Trophoblast cell (in vitro differentiated cells and primary cell): Measurements from ENCODE around the gene CACNA2D3.

Experiments
- DNase-seq, 2 donors: peaks; one replicate each; pipeline ENCODE4 v3.0.0-alpha.2; 2016
- H2AFZ ChIP-seq: 2 replicates; pipeline ENCODE4 v1.6.1; 2013; ENCODE audit warnings: low read length, moderate library complexity, mild to moderate bottlenecking; ENCODE audit not compliant: insufficient read depth, poor library complexity
- H2AK5ac ChIP-seq: 2 replicates; pipeline ENCODE4 v1.6.1; 2013; ENCODE audit warnings: mild to moderate bottlenecking, low read length
- H2BK120ac ChIP-seq: 2 replicates; pipeline ENCODE4 v1.6.1; 2013; ENCODE audit warnings: low read length, mild to moderate bottlenecking, moderate library complexity; ENCODE audit not compliant: insufficient read depth, poor library complexity
- H2BK12ac ChIP-seq: 2 replicates; pipeline ENCODE4 v1.6.1; 2013; ENCODE audit warnings: mild to moderate bottlenecking, low read length, moderate library complexity
- H2BK5ac ChIP-seq: 2 replicates; pipeline ENCODE4 v1.6.1; 2013; ENCODE audit warnings: low read length, low read depth, moderate library complexity, mild to moderate bottlenecking; ENCODE audit not compliant: poor library complexity
- H3K14ac ChIP-seq: 2 replicates; pipeline ENCODE4 v1.6.1; 2013; ENCODE audit warnings: mild to moderate bottlenecking, low read length
- H3K18ac ChIP-seq: 2 replicates; pipeline ENCODE4 v1.6.1; 2013; ENCODE audit warnings: mild to moderate bottlenecking, low read length
- H3K23ac ChIP-seq: 2 replicates; pipeline ENCODE4 v1.6.1; 2013; ENCODE audit warnings: low read length
- H3K27ac ChIP-seq: 2 replicates; pipeline ENCODE4 v1.5.1; 2013; ENCODE audit warnings: low read depth, mild to moderate bottlenecking, inconsistent platforms, low read length, moderate library complexity
- H3K27me3 ChIP-seq: 2 replicates; pipeline ENCODE4 v1.6.1; 2013; ENCODE audit warnings: inconsistent platforms, mild to moderate bottlenecking, low read length, moderate library complexity; ENCODE audit not compliant: insufficient read depth
- H3K36me3 ChIP-seq, 2 experiments: 1 replicate in 1 of 2; 2 replicates in 1 of 2; pipeline ENCODE4 v1.6.1; 2013; ENCODE audit warnings: low read length in 2 of 2, mild to moderate bottlenecking in 2 of 2, moderate library complexity in 1 of 2; ENCODE audit not compliant: insufficient read depth in 2 of 2, control insufficient read depth in 1 of 2
- H3K4ac ChIP-seq: 2 replicates; pipeline ENCODE4 v1.6.1; 2013; ENCODE audit warnings: low read depth, mild to moderate bottlenecking, low read length, moderate library complexity
- H3K4me1 ChIP-seq, 2 experiments: 1 replicate in 1 of 2; 2 replicates in 1 of 2; pipeline ENCODE4 v1.6.1; 2013; ENCODE audit warnings: low read length in 2 of 2, mild to moderate bottlenecking in 2 of 2, moderate library complexity in 1 of 2; ENCODE audit not compliant: insufficient read depth in 2 of 2, control insufficient read depth in 1 of 2
- H3K4me2 ChIP-seq: 2 replicates; pipeline ENCODE4 v1.6.1; 2013; ENCODE audit warnings: inconsistent platforms, mild to moderate bottlenecking, low read length, moderate library complexity
- H3K4me3 ChIP-seq: 2 replicates; pipeline ENCODE4 v1.5.1; 2013; ENCODE audit warnings: mild to moderate bottlenecking, low read depth, low read length, inconsistent platforms
- H3K79me1 ChIP-seq: one replicate; pipeline ENCODE4 v1.6.1; 2013; ENCODE audit warnings: low read length
- H3K79me2 ChIP-seq: 2 replicates; pipeline ENCODE4 v1.6.1; 2013; ENCODE audit warnings: low read length, mild to moderate bottlenecking; ENCODE audit not compliant: control insufficient read depth, insufficient read depth, poor library complexity
- H3K9ac ChIP-seq: 2 replicates; pipeline ENCODE4 v1.6.1; 2013; ENCODE audit warnings: mild to moderate bottlenecking, low read length
- H3K9me3 ChIP-seq: 2 replicates; pipeline ENCODE4 v1.6.1; 2013; ENCODE audit warnings: low read depth, mild to moderate bottlenecking, control low read depth, inconsistent platforms, low read length; ENCODE audit not compliant: insufficient read depth
- H4K12ac ChIP-seq: 2 replicates; pipeline ENCODE4 v1.6.1; 2013; ENCODE audit warnings: low read depth, mild to moderate bottlenecking, low read length, moderate library complexity
- H4K8ac ChIP-seq: 2 replicates; pipeline ENCODE4 v1.6.1; 2013; ENCODE audit warnings: low read depth, mild to moderate bottlenecking, low read length, moderate library complexity
- H4K91ac ChIP-seq: one replicate; pipeline ENCODE4 v1.6.1; 2013; ENCODE audit warnings: low read depth, mild to moderate bottlenecking, low read length, moderate library complexity
- WGBS: extraction: QIAGEN DNeasy Blood & Tissue Kit; methylation state at CpG from one replicate; pipeline ENCODE4 v1.1.7; 2013; ENCODE audit warnings: missing lambda C conversion rate; ENCODE audit not compliant: insufficient read length, insufficient coverage; ENCODE audit errors: extremely low coverage; 5-methylcytosine and 5-hydroxymethylcytosine counted together

CACNA2D3 gene

GRCh38 chr3:54892168-54892567 lies 769.8 kb downstream of the CACNA2D3 start:
- no peak for DNase-seq
- Histone ChIP-seq H4K91ac (peak overlapping the region; percentile 90), H3K36me3 (no peaks in the 10 kb centered on the region), H3K18ac (no peak overlapping the region), H2BK5ac (peak overlapping the region; percentile 42), H4K12ac (no peak overlapping the region), H3K4ac (no peak overlapping the region), H3K9me3 (no peaks in the 10 kb centered on the region), H3K4me2 (no peak overlapping the region), H3K14ac (peak overlapping the region; percentile 62), H2AFZ (no peak overlapping the region), H3K4me1 (peaks cover 14 to 26% of the 10 kb centered on the region in 2 experiments), H2AK5ac (peak overlapping the region; percentile 34), H3K23ac (no peak overlapping the region), H3K79me2 (no peaks in the 10 kb centered on the region), H3K79me1 (peaks cover 26% of the 10 kb centered on the region), H3K27ac (peak overlapping the region; percentile 70), H2BK12ac (peak overlapping the region; percentile 76), H3K27me3 (no peaks in the 10 kb centered on the region), H3K9ac (no peak overlapping the region), H4K8ac (peak overlapping the region; percentile 41), H3K4me3 (no peak overlapping the region), H2BK120ac (peak overlapping the region; percentile 65)
- no CpG with 5 or more reads among the region's 2 CpGs for WGBS

GRCh38 chr3:54895613-54896012 lies 773.3 kb downstream of the CACNA2D3 start:
- Histone ChIP-seq H3K4me3 (no peak overlapping the region), H3K4me2 (no peak overlapping the region), H2BK12ac (peak overlapping the region; percentile 66), H3K79me2 (peaks cover 2% of the 10 kb centered on the region), H3K18ac (no peak overlapping the region), H3K36me3 (no peaks in the 10 kb centered on the region), H3K23ac (no peak overlapping the region), H3K27me3 (no peaks in the 10 kb centered on the region), H3K79me1 (peaks cover 24% of the 10 kb centered on the region), H3K4ac (no peak overlapping the region), H4K91ac (peak overlapping the region; percentile 65), H2BK5ac (no peak overlapping the region), H3K27ac (no peak overlapping the region), H2AFZ (no peak overlapping the region), H4K12ac (no peak overlapping the region), H3K4me1 (peaks cover 9 to 22% of the 10 kb centered on the region in 2 experiments), H2AK5ac (no peak overlapping the region), H2BK120ac (peak overlapping the region; percentile 62), H3K14ac (no peak overlapping the region), H3K9me3 (no peaks in the 10 kb centered on the region), H4K8ac (no peak overlapping the region), H3K9ac (no peak overlapping the region)
- no CpG with 5 or more reads among the region's 4 CpGs for WGBS
- DNase-seq: no peak

- Histone ChIP-seq H3K4me1 (peaks cover 13 to 19% of the 10 kb centered on the region in 2 experiments), H3K27me3 (no peaks in the 10 kb centered on the region), H4K91ac (no peak overlapping the region), H3K9me3 (no peaks in the 10 kb centered on the region), H3K18ac (no peak overlapping the region), H3K4ac (no peak overlapping the region), H3K36me3 (no peaks in the 10 kb centered on the region), H3K27ac (no peak overlapping the region), H3K79me1 (peaks cover 25% of the 10 kb centered on the region), H3K79me2 (peaks cover 2% of the 10 kb centered on the region), H3K14ac (no peak overlapping the region), H2BK5ac (no peak overlapping the region), H4K12ac (no peak overlapping the region), H2BK12ac (no peak overlapping the region), H3K9ac (no peak overlapping the region), H2BK120ac (no peak overlapping the region), H2AFZ (no peak overlapping the region), H4K8ac (no peak overlapping the region), H3K4me2 (no peak overlapping the region), H2AK5ac (no peak overlapping the region), H3K4me3 (no peak overlapping the region), H3K23ac (no peak overlapping the region)
- DNase-seq: no peak
- WGBS: no CpG with 5 or more reads among the region's 3 CpGs
Measured at GRCh38 chr3:54897028-54897711, 774.8 kb downstream of the CACNA2D3 start.

DNA sequence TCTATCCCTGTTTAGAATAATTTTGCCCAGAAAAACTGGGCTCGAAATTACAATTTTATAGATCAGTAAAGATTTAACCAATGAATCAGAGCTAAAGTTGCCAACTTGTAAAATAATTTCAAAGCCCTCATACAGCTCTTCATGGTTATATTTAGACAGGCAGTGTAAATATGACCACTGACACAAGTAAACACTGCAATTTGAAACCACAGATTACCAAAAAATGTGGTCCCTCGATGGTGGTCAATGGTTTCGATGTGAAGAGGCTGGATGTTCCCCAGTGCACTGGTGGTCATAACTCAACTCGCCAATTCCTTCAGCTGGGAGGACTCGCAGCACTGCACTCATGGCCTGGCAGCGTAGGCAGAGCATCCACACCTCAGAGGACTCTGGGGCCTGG lies 776.9 kb downstream of the CACNA2D3 start:
- H3K4me1 ChIP-seq: peaks cover 12 to 17% of the 10 kb centered on the region in 2 experiments
- peak overlapping the region; percentile 0 for H2BK120ac ChIP-seq
- H2BK5ac ChIP-seq: no peak overlapping the region
- H2AK5ac ChIP-seq: peak overlapping the region; percentile 17
- peaks cover 25% of the 10 kb centered on the region for H3K79me1 ChIP-seq
- H3K36me3 ChIP-seq: no peaks in the 10 kb centered on the region
- H3K9me3 ChIP-seq: no peaks in the 10 kb centered on the region
- peak overlapping the region; percentile 21 for H4K91ac ChIP-seq
- no peak overlapping the region for H3K18ac ChIP-seq
- no peak overlapping the region for H3K27ac ChIP-seq
- H2AFZ ChIP-seq: no peak overlapping the region
- H4K8ac ChIP-seq: no peak overlapping the region
- no peak overlapping the region for H3K23ac ChIP-seq
- H3K4me3 ChIP-seq: no peak overlapping the region
- no peak overlapping the region for H3K9ac ChIP-seq
- peak overlapping the region; percentile 16 for H3K14ac ChIP-seq
- no CpG with 5 or more reads among the region's 6 CpGs for WGBS
- peaks cover 2% of the 10 kb centered on the region for H3K79me2 ChIP-seq
- no peak overlapping the region for H3K4ac ChIP-seq
- H2BK12ac ChIP-seq: peak overlapping the region; percentile 19
- no peak for DNase-seq
- no peak overlapping the region for H3K4me2 ChIP-seq
- no peaks in the 10 kb centered on the region for H3K27me3 ChIP-seq
- no peak overlapping the region for H4K12ac ChIP-seq
